HepG2 (cell line): ENCODE measurements around the gene ZSWIM5. TPM values are rescaled to one million over a fixed set of nuclear protein-coding genes. Genes with fewer than 3 reads are reported as not detected.
A peak's percentile ranks its signal among the peaks of the same experiment; 100 is the strongest.

Experiments
- ARID2 ChIP-seq: sonication (generic); formaldehyde crosslinking; IDR thresholded peaks from 2 replicates; pipeline ENCODE4 v1.8.1; 2022; ENCODE audit warnings: mild to moderate bottlenecking, missing genetic modification reagents, borderline replicate concordance
- BORCS8-MEF2B ChIP-seq: sonication (generic); formaldehyde crosslinking; IDR thresholded peaks from 2 replicates; pipeline ENCODE4 v1.8.0; 2022; ENCODE audit warnings: mild to moderate bottlenecking, missing genetic modification reagents
- HNRNPLL ChIP-seq: fragments of 200-400 bp; formaldehyde crosslinking; IDR thresholded peaks from 2 replicates; pipeline ENCODE4 v1.6.1; 2017; ENCODE audit warnings: mild to moderate bottlenecking, low read depth, low read length; ENCODE audit not compliant: poor library complexity, severe bottlenecking
- MEIS2 ChIP-seq: sonication (generic); formaldehyde crosslinking; IDR thresholded peaks from 2 replicates; pipeline ENCODE4 v1.9.0; 2021; ENCODE audit warnings: mild to moderate bottlenecking, missing genetic modification reagents
- POLR2A ChIP-seq, 2 experiments: IDR thresholded peaks; 2 replicates each; pipeline ENCODE4 v1.6.1; 2011; ENCODE audit warnings: low read depth in 2 of 2, low read length in 2 of 2, mild to moderate bottlenecking in 1 of 2, moderate library complexity in 1 of 2; ENCODE audit not compliant: insufficient read depth in 1 of 2
- PTBP1 ChIP-seq: fragments of 200-400 bp; formaldehyde crosslinking; IDR thresholded peaks from 2 replicates; pipeline ENCODE4 v1.6.1; 2018; ENCODE audit warnings: low read length, low read depth; ENCODE audit not compliant: poor library complexity, severe bottlenecking
- RAD51 ChIP-seq: fragments of 450-650 bp; IDR thresholded peaks from 2 replicates; pipeline ENCODE4 v1.6.1; 2016; ENCODE audit warnings: borderline replicate concordance
- SP4 ChIP-seq: sonication (generic); formaldehyde crosslinking; IDR thresholded peaks from 2 replicates; pipeline ENCODE4 v1.8.1; 2023; ENCODE audit warnings: mild to moderate bottlenecking, missing genetic modification reagents
- SPEN ChIP-seq: sonication (generic); formaldehyde crosslinking; IDR thresholded peaks from 2 replicates; pipeline ENCODE4 v1.5.1; 2020; ENCODE audit warnings: low read depth, mild to moderate bottlenecking, missing genetic modification reagents
- SRSF1 ChIP-seq: fragments of 200-400 bp; formaldehyde crosslinking; optimal IDR thresholded peaks from 2 replicates; pipeline ENCODE3; 2017; ENCODE audit warnings: mild to moderate bottlenecking, low read depth, low read length, moderate library complexity
- STAG1 ChIP-seq: sonication (generic); formaldehyde crosslinking; IDR thresholded peaks from 2 replicates; pipeline ENCODE4 v1.4.0; 2020; ENCODE audit warnings: missing genetic modification reagents
- TCF7 ChIP-seq: sonication (generic); IDR thresholded peaks from 2 replicates; pipeline ENCODE4 v1.6.1; 2016; ENCODE audit warnings: antibody characterized with exemption, low read depth
- ZMYM2 ChIP-seq: sonication (generic); formaldehyde crosslinking; IDR thresholded peaks from 2 replicates; pipeline ENCODE4 v1.8.0; 2022; ENCODE audit warnings: mild to moderate bottlenecking, missing genetic modification reagents
- ZNF124 ChIP-seq: sonication (generic); formaldehyde crosslinking; IDR thresholded peaks from 2 replicates; pipeline ENCODE4 v1.4.0; 2020; ENCODE audit warnings: missing genetic modification reagents
- ZNF256 ChIP-seq: sonication (generic); formaldehyde crosslinking; conservative IDR thresholded peaks from 2 replicates; pipeline ENCODE4 v1.4.0; 2020; ENCODE audit warnings: missing genetic modification reagents
- ZNF432 ChIP-seq: sonication (generic); formaldehyde crosslinking; IDR thresholded peaks from 2 replicates; pipeline ENCODE4 v1.5.0; 2020; ENCODE audit warnings: missing genetic modification reagents, mild to moderate bottlenecking, borderline replicate concordance
- ZNF460 ChIP-seq: sonication (generic); formaldehyde crosslinking; IDR thresholded peaks from 2 replicates; pipeline ENCODE4 v1.5.1; 2020; ENCODE audit warnings: missing genetic modification reagents, mild to moderate bottlenecking, borderline replicate concordance
- ZNF747 ChIP-seq: sonication (generic); formaldehyde crosslinking; IDR thresholded peaks from 2 replicates; pipeline ENCODE4 v1.8.1; 2023; ENCODE audit warnings: missing genetic modification reagents, mild to moderate bottlenecking, borderline replicate concordance
- ZSCAN20 ChIP-seq: sonication (generic); formaldehyde crosslinking; IDR thresholded peaks from 2 replicates; pipeline ENCODE4 v1.4.0; 2020; ENCODE audit warnings: missing genetic modification reagents, mild to moderate bottlenecking, borderline replicate concordance
- polyA plus RNA-seq, 8 experiments: library from polyadenylated mRNA; depleted of rRNA in 3 of 8; stranded (reverse) in 7 of 8; unstranded in 1 of 8; fragments of >200 nt; fragmentation: Illumina TruSeq in 4 of 8; extraction: Trizol in 4 of 8; gene quantifications; 2 replicates each; pipeline versions ENCODE4 v1.2.1 to v1.2.3, GENCODE V29; 2011 to 2016; ENCODE audit warnings: low read depth in 4 of 8, missing spikeins in 1 of 8, mixed read lengths in 1 of 8; ENCODE audit not compliant: insufficient read depth in 1 of 8
- total RNA-seq, 5 experiments: library from RNA; depleted of rRNA; stranded (reverse); fragments of >200 nt; fragmentation: Illumina TruSeq; extraction: Trizol; gene quantifications; 2 replicates each; pipeline ENCODE4 v1.2.3, GENCODE V29; 2016; ENCODE audit warnings: low read depth in 1 of 5
- TF ChIP-seq, protein P1 (sequence below): sonication (generic); formaldehyde crosslinking; IDR thresholded peaks from 2 replicates; pipeline ENCODE4 v1.5.1; 2020; ENCODE audit warnings: missing genetic modification reagents, mild to moderate bottlenecking, borderline replicate concordance
- TF ChIP-seq, protein P2 (sequence below): sonication (generic); formaldehyde crosslinking; IDR thresholded peaks from 2 replicates; pipeline ENCODE4 v1.4.0; 2020; ENCODE audit warnings: missing genetic modification reagents
- TF ChIP-seq, protein P3 (sequence below): sonication (generic); formaldehyde crosslinking; IDR thresholded peaks from 2 replicates; pipeline ENCODE4 v1.5.0; 2020; ENCODE audit warnings: mild to moderate bottlenecking, missing genetic modification reagents, borderline replicate concordance

The ZSWIM5 gene
- total and polyA plus RNA-seq, 2 of the 13 experiments (the other 11 are each of a cell fraction or from before 2014, with no cell fraction given) = 11.0 to 20.6 TPM

DNA sequence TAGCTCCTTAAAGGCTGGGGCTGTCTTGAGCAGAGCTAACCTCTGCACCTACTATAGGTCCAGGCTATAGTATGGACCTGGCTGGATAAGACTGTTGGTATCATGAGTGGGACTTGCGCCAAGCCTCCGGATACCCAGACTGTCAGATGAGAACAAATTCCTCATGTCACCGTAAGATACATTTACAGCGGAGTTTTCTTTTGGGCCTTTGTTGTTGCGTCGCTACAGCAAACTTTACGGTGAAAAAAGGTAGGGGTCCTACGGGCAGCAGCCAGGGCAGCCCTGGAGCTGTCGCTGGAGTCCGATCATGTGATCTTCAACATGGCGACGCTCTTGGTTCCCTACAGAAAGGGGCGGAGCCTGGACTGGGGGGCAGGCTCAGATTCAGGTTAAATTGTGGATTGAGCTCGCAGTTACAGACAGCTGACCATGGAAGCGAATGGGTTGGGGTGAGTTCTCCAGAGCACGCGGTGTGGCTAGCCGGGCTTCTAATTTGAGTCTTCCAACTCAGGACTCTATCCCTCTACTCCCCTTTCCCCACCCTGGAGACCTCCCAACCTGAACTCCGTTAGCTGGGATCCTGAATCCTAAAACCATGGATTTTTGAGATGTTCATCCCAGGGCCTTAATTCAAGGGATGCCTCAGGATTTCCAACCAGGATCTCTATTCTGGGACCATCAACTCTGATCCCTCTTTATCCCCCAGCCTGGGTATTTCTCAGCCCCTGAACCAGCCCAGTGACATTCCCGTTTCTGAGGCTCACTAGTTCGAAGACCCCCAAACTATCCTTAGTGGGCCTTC, 194.4 kb downstream of the ZSWIM5 start, which contains the start of gene UROD (continued):
- TF ChIP-seq, protein P1, sequence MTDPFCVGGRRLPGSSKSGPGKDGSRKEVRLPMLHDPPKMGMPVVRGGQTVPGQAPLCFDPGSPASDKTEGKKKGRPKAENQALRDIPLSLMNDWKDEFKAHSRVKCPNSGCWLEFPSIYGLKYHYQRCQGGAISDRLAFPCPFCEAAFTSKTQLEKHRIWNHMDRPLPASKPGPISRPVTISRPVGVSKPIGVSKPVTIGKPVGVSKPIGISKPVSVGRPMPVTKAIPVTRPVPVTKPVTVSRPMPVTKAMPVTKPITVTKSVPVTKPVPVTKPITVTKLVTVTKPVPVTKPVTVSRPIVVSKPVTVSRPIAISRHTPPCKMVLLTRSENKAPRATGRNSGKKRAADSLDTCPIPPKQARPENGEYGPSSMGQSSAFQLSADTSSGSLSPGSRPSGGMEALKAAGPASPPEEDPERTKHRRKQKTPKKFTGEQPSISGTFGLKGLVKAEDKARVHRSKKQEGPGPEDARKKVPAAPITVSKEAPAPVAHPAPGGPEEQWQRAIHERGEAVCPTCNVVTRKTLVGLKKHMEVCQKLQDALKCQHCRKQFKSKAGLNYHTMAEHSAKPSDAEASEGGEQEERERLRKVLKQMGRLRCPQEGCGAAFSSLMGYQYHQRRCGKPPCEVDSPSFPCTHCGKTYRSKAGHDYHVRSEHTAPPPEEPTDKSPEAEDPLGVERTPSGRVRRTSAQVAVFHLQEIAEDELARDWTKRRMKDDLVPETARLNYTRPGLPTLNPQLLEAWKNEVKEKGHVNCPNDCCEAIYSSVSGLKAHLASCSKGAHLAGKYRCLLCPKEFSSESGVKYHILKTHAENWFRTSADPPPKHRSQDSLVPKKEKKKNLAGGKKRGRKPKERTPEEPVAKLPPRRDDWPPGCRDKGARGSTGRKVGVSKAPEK (CRISPR knock-in tag) = no peak
- TF ChIP-seq, protein P2, sequence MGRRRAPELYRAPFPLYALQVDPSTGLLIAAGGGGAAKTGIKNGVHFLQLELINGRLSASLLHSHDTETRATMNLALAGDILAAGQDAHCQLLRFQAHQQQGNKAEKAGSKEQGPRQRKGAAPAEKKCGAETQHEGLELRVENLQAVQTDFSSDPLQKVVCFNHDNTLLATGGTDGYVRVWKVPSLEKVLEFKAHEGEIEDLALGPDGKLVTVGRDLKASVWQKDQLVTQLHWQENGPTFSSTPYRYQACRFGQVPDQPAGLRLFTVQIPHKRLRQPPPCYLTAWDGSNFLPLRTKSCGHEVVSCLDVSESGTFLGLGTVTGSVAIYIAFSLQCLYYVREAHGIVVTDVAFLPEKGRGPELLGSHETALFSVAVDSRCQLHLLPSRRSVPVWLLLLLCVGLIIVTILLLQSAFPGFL (CRISPR knock-in tag) = no peak
- TF ChIP-seq SP4 (CRISPR knock-in tag) (peak; percentile 80), MEIS2 (CRISPR knock-in tag) (0 out of 2 replicates have a peak, but pooled peaks have one; percentile 44), SPEN (CRISPR knock-in tag) (peak; percentile 76), ZSCAN20 (CRISPR knock-in tag) (0 out of 2 replicates have a peak, but pooled peaks have one; percentile 77), SRSF1 (peak; percentile 18), STAG1 (CRISPR knock-in tag) (peak; percentile 23; the same call in 1 of the 2 replicates), PTBP1 (no peak), ZNF256 (CRISPR knock-in tag) (no peak), ZNF460 (no peak), ZNF747 (CRISPR knock-in tag) (peak; percentile 68; the same call in 1 of the 2 replicates), ZMYM2 (CRISPR knock-in tag) (peak; percentile 28; the same call in 1 of the 2 replicates), BORCS8-MEF2B (0 out of 2 replicates have a peak, but pooled peaks have one; percentile 39), TCF7 (no peak), POLR2A (IDR thresholded peaks at IDR 0.05; ENCODE audit: insufficient read depth in 1 of 2, low read depth in 2 of 2, low read length in 2 of 2) (peak; percentile 91 to 96), ZNF432 (CRISPR knock-in tag) (no peak), ZNF124 (CRISPR knock-in tag) (0 out of 2 replicates have a peak, but pooled peaks have one; percentile 74), RAD51 (peak; percentile 63), HNRNPLL (peak; percentile 22), ARID2 (no peak)
- TF ChIP-seq, protein P3, sequence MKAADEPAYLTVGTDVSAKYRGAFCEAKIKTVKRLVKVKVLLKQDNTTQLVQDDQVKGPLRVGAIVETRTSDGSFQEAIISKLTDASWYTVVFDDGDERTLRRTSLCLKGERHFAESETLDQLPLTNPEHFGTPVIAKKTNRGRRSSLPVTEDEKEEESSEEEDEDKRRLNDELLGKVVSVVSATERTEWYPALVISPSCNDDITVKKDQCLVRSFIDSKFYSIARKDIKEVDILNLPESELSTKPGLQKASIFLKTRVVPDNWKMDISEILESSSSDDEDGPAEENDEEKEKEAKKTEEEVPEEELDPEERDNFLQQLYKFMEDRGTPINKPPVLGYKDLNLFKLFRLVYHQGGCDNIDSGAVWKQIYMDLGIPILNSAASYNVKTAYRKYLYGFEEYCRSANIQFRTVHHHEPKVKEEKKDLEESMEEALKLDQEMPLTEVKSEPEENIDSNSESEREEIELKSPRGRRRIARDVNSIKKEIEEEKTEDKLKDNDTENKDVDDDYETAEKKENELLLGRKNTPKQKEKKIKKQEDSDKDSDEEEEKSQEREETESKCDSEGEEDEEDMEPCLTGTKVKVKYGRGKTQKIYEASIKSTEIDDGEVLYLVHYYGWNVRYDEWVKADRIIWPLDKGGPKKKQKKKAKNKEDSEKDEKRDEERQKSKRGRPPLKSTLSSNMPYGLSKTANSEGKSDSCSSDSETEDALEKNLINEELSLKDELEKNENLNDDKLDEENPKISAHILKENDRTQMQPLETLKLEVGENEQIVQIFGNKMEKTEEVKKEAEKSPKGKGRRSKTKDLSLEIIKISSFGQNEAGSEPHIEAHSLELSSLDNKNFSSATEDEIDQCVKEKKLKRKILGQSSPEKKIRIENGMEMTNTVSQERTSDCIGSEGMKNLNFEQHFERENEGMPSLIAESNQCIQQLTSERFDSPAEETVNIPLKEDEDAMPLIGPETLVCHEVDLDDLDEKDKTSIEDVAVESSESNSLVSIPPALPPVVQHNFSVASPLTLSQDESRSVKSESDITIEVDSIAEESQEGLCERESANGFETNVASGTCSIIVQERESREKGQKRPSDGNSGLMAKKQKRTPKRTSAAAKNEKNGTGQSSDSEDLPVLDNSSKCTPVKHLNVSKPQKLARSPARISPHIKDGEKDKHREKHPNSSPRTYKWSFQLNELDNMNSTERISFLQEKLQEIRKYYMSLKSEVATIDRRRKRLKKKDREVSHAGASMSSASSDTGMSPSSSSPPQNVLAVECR (CRISPR knock-in tag) = peak; percentile 86; the same call in 1 of the 2 replicates
